GM23248 (cell line): ENCODE measurements around the gene ADAMTS3. TPM values are rescaled to one million over a fixed set of nuclear protein-coding genes. Genes with fewer than 3 reads are reported as not detected.
A peak's percentile ranks its signal among the peaks of the same experiment; 100 is the strongest.

Source experiments
- DNase-seq: peaks from one replicate; pipeline ENCODE4 v3.0.0-alpha.2; 2015
- H2AFZ ChIP-seq: fragments of 200-600 bp; sonication (generic); 2 replicates; pipeline ENCODE4 v1.6.1; 2016; ENCODE audit warnings: antibody characterized with exemption
- H3F3A ChIP-seq: fragments of 200-600 bp; sonication (generic); 2 replicates; pipeline ENCODE4 v1.6.1; 2016; ENCODE audit warnings: mild to moderate bottlenecking, antibody characterized with exemption, mixed run types; ENCODE audit not compliant: insufficient read depth
- H3K27ac ChIP-seq: fragments of 200-600 bp; sonication (generic); 2 replicates; pipeline ENCODE4 v1.5.1; 2016; ENCODE audit warnings: mild to moderate bottlenecking
- H3K27me3 ChIP-seq: fragments of 200-600 bp; sonication (generic); replicated peaks from 2 replicates; pipeline ENCODE4 v1.6.1; 2016; ENCODE audit warnings: mild to moderate bottlenecking; ENCODE audit not compliant: insufficient read depth
- H3K36me3 ChIP-seq: fragments of 200-600 bp; sonication (generic); 2 replicates; pipeline ENCODE4 v1.6.1; 2016; ENCODE audit warnings: low read depth, mild to moderate bottlenecking
- H3K4me1 ChIP-seq: fragments of 200-600 bp; sonication (generic); 2 replicates; pipeline ENCODE4 v1.6.1; 2016; ENCODE audit warnings: mild to moderate bottlenecking; ENCODE audit not compliant: insufficient read depth
- H3K4me2 ChIP-seq: fragments of 200-600 bp; sonication (generic); one replicate; pipeline ENCODE4 v1.6.1; 2016; ENCODE audit warnings: mild to moderate bottlenecking; ENCODE audit not compliant: unreplicated experiment
- H3K4me3 ChIP-seq: fragments of 200-600 bp; sonication (generic); 2 replicates; pipeline ENCODE4 v1.5.1; 2016; ENCODE audit warnings: mild to moderate bottlenecking
- H3K79me2 ChIP-seq: fragments of 200-600 bp; sonication (generic); 2 replicates; pipeline ENCODE4 v1.6.1; 2016; ENCODE audit warnings: mild to moderate bottlenecking; ENCODE audit not compliant: insufficient read depth
- H3K9ac ChIP-seq: fragments of 200-600 bp; sonication (generic); 2 replicates; pipeline ENCODE4 v1.6.1; 2016; ENCODE audit warnings: mild to moderate bottlenecking
- H3K9me2 ChIP-seq: fragments of 200-600 bp; sonication (generic); 2 replicates; pipeline ENCODE4 v1.6.1; 2016; ENCODE audit warnings: mixed run types, mild to moderate bottlenecking, moderate library complexity; ENCODE audit not compliant: insufficient read depth
- H3K9me3 ChIP-seq: fragments of 200-600 bp; sonication (generic); one replicate; pipeline ENCODE4 v1.6.1; 2017; ENCODE audit warnings: low read depth
- H4K20me1 ChIP-seq: fragments of 200-600 bp; sonication (generic); 2 replicates; pipeline ENCODE4 v1.6.0; 2016; ENCODE audit not compliant: insufficient read depth
- EZH2 ChIP-seq: fragments of 200-600 bp; sonication (generic); IDR thresholded peaks from 2 replicates; pipeline ENCODE4 v1.6.1; 2018; ENCODE audit warnings: antibody characterized with exemption, mild to moderate bottlenecking; ENCODE audit not compliant: insufficient read depth, poor library complexity, severe bottlenecking
- EZH2phosphoT487 ChIP-seq: fragments of 200-600 bp; sonication (generic); IDR thresholded peaks from 2 replicates; pipeline ENCODE4 v1.6.1; 2018; ENCODE audit warnings: antibody characterized with exemption, moderate library complexity, mild to moderate bottlenecking, low read depth; ENCODE audit not compliant: insufficient read depth
- WGBS, 2 experiments: methylation state at CpG; one replicate each; pipeline ENCODE4 v1.1.6; 2015 to 2017; ENCODE audit warnings: low lambda C conversion rate in 2 of 2, low coverage in 1 of 2; ENCODE audit errors: missing lambda C conversion rate in 2 of 2; 5-methylcytosine and 5-hydroxymethylcytosine counted together
- in situ Hi-C: fragments of 300-500 bp; cut with MboI; formaldehyde crosslinking; loops from 2 replicates; pipeline ENCODE4 v1.15.0; 2020
- polyA plus RNA-seq: library from polyadenylated mRNA; unstranded; fragments of >200 nt; fragmentation: Nextera tagmentation; extraction: Ambion mirVana; gene quantifications from 2 replicates; pipeline ENCODE4 v1.2.1, GENCODE V29; 2016
- total RNA-seq: library from RNA; depleted of rRNA; stranded (reverse); fragments of >200 nt; shearing (Covaris generic); gene quantifications from 2 replicates; pipeline ENCODE4 v1.2.3, GENCODE V29; 2014

Gene ADAMTS3
- total and polyA plus RNA-seq, 2 experiments from 2014 or later: 0.20 to 0.43 TPM

GRCh38 chr4:72471816-72472215 lies 97.2 kb downstream of the ADAMTS3 start:
- DNase-seq: no peak
- no peaks in the 10 kb centered on the region for H3K9me2 ChIP-seq
- 0 out of 2 replicates have a peak, but pooled peaks cover 3% of the 10 kb centered on the region for H3K27me3 ChIP-seq
- H3K4me1 ChIP-seq: peaks cover 13% of the 10 kb centered on the region
- 0 out of 2 replicates have a peak overlapping the region, but pooled peaks have one; percentile 6 for H2AFZ ChIP-seq
- no peaks in the 10 kb centered on the region for H3F3A ChIP-seq
- WGBS, 2 experiments: 71 to 74% methylated on average over 2 of the region's 2 CpGs
- H3K9ac ChIP-seq: no peak overlapping the region
- H4K20me1 ChIP-seq: no peaks in the 10 kb centered on the region
- H3K27ac ChIP-seq: no peak overlapping the region
- no peaks in the 10 kb centered on the region for H3K36me3 ChIP-seq
- no peak for TF ChIP-seq EZH2phosphoT487
- no peak for TF ChIP-seq EZH2
- no peak overlapping the region for H3K4me2 ChIP-seq
- H3K4me3 ChIP-seq: no peak overlapping the region
- no peaks in the 10 kb centered on the region for H3K79me2 ChIP-seq
- in situ Hi-C loops: no loop called here
- no peaks in the 10 kb centered on the region for H3K9me3 ChIP-seq

GRCh38 chr4:72468904-72469502 lies 100.0 kb downstream of the ADAMTS3 start:
- peak; percentile 54 for DNase-seq
- Histone ChIP-seq H3K4me2 (no peak overlapping the region), H3K27ac (no peak overlapping the region), H3K27me3 (no peaks in the 10 kb centered on the region), H2AFZ (no peak overlapping the region), H4K20me1 (no peaks in the 10 kb centered on the region), H3K9me3 (no peaks in the 10 kb centered on the region), H3K9me2 (no peaks in the 10 kb centered on the region), H3K36me3 (no peaks in the 10 kb centered on the region), H3F3A (no peaks in the 10 kb centered on the region), H3K79me2 (no peaks in the 10 kb centered on the region), H3K4me3 (no peak overlapping the region), H3K4me1 (peaks cover 13% of the 10 kb centered on the region), H3K9ac (no peak overlapping the region)
- in situ Hi-C loops: loop anchor here (10.0 kb wide), 1 partner anchor 154 kb away; no protein-coding TSS in a partner anchor
- 0 to 6% methylated on average over 1 of the region's 1 CpG for WGBS, 2 experiments
- no peak for TF ChIP-seq EZH2phosphoT487

GRCh38 chr4:72467633-72468032 lies 101.4 kb downstream of the ADAMTS3 start:
- Histone ChIP-seq H3F3A (no peaks in the 10 kb centered on the region), H3K79me2 (no peaks in the 10 kb centered on the region), H3K36me3 (no peaks in the 10 kb centered on the region), H3K9me2 (no peaks in the 10 kb centered on the region), H3K9ac (no peak overlapping the region), H3K27me3 (no peaks in the 10 kb centered on the region), H3K4me1 (peaks cover 13% of the 10 kb centered on the region), H3K27ac (no peak overlapping the region), H4K20me1 (no peaks in the 10 kb centered on the region), H3K4me2 (no peak overlapping the region), H3K9me3 (no peaks in the 10 kb centered on the region), H2AFZ (no peak overlapping the region), H3K4me3 (no peak overlapping the region)
- TF ChIP-seq EZH2 (no peak), EZH2phosphoT487 (no peak)
- DNase-seq: no peak
- in situ Hi-C loops: loop anchor here (10.0 kb wide), 1 partner anchor 153 kb away; no protein-coding TSS in a partner anchor

- Histone ChIP-seq H2AFZ (no peak overlapping the region), H3F3A (no peaks in the 10 kb centered on the region), H3K27me3 (no peaks in the 10 kb centered on the region), H3K4me1 (0 out of 2 replicates have a peak, but pooled peaks cover 6% of the 10 kb centered on the region), H3K9me2 (no peaks in the 10 kb centered on the region), H3K4me2 (no peak overlapping the region), H4K20me1 (no peaks in the 10 kb centered on the region), H3K36me3 (no peaks in the 10 kb centered on the region), H3K27ac (no peak overlapping the region), H3K9ac (no peak overlapping the region), H3K9me3 (no peaks in the 10 kb centered on the region), H3K79me2 (no peaks in the 10 kb centered on the region), H3K4me3 (no peak overlapping the region)
- TF ChIP-seq EZH2phosphoT487: no peak
- no peak for TF ChIP-seq EZH2
- 54 to 57% methylated on average over 3 of the region's 3 CpGs for WGBS, 2 experiments
- no peak for DNase-seq
- in situ Hi-C loops: loop anchor here (10.0 kb wide), 1 partner anchor 149 kb away; no protein-coding TSS in a partner anchor
These were observed 105.3 kb downstream of the ADAMTS3 start for GRCh38 chr4:72463724-72464123.
